Measurements from ENCODE around the gene GRK2. TPM values are rescaled to one million over a fixed set of nuclear protein-coding genes. Genes with fewer than 3 reads are reported as not detected.

The GRK2 gene
- total and polyA plus RNA-seq, 2 donors (not counting 1 experiment from before 2014, with no cell fraction given) = 20.1 to 28.9 TPM

DNA sequence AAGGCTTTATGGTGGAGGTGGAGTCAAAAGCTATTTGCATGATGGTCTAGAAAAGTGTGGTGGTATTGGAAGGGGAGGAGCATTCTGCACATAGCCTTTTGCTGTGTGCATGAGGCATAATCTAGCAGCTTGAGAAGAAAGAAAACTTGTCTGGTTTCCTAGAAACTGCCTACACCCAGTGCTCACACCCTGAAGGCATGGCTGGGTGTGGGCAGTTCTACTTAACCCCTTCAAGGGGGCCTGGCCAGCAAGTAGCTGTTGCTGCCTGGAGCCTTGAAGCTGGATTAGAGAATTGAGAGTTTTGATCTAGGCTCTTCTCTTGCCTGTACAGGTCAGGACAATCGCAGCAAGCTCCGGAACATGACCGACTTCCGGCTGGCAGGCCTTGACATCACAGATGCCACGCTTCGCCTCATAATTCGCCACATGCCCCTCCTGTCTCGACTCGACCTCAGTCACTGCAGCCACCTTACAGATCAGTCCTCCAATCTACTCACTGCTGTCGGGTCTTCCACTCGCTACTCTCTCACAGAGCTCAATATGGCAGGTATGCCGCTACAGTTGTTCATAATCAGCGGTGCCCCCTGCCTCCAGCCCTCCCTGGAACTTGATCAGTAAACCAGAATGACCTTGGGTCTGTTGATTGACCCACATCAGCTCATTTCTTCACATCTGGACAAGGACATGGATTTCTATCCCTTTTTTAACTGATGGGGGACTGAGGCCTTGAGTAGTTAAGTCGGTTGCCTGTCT lies 12.2 kb upstream of the GRK2 start:
- no peaks in the 10 kb centered on the region for H3K4me1 ChIP-seq (ENCODE audit: control insufficient read depth, extremely low read depth, insufficient read depth, low read length)
- H3K36me3 ChIP-seq (ENCODE audit: control insufficient read depth, insufficient read depth, low read length) = peaks cover 46% of the 10 kb centered on the region
- H3K27ac ChIP-seq (ENCODE audit: insufficient read depth, low read length) = no peak overlapping the region
- no peaks in the 10 kb centered on the region for H4K20me1 ChIP-seq (ENCODE audit: control insufficient read depth, extremely low read depth, insufficient read depth, low read length)
- no peaks in the 10 kb centered on the region for H3K79me2 ChIP-seq (ENCODE audit: control insufficient read depth, insufficient read depth, low read length)
- no peaks in the 10 kb centered on the region for H3K27me3 ChIP-seq (ENCODE audit: control insufficient read depth, insufficient read depth, low read length)
- H3K4me2 ChIP-seq (ENCODE audit: extremely low read depth, insufficient read depth, low read length) = no peak overlapping the region
- H3K9ac ChIP-seq (ENCODE audit: insufficient read depth, low read length) = no peak overlapping the region
- H3K4me3 ChIP-seq (replicated peaks in 1 of 4; ENCODE audit: control extremely low read depth in 1 of 4, insufficient read depth in 1 of 4, low read depth in 3 of 4, low read length in 4 of 4) = no peak overlapping the region
- H3K9me3 ChIP-seq (ENCODE audit: control insufficient read depth, insufficient read depth, low read depth, low read length) = no peaks in the 10 kb centered on the region
- no peak for TF ChIP-seq EZH2 (IDR thresholded peaks at IDR 0.05; ENCODE audit: low read length, missing control alignments)
- TF ChIP-seq, protein P1, sequence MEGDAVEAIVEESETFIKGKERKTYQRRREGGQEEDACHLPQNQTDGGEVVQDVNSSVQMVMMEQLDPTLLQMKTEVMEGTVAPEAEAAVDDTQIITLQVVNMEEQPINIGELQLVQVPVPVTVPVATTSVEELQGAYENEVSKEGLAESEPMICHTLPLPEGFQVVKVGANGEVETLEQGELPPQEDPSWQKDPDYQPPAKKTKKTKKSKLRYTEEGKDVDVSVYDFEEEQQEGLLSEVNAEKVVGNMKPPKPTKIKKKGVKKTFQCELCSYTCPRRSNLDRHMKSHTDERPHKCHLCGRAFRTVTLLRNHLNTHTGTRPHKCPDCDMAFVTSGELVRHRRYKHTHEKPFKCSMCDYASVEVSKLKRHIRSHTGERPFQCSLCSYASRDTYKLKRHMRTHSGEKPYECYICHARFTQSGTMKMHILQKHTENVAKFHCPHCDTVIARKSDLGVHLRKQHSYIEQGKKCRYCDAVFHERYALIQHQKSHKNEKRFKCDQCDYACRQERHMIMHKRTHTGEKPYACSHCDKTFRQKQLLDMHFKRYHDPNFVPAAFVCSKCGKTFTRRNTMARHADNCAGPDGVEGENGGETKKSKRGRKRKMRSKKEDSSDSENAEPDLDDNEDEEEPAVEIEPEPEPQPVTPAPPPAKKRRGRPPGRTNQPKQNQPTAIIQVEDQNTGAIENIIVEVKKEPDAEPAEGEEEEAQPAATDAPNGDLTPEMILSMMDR (conservative IDR thresholded peaks at IDR 0.05 in 1 of 2, IDR thresholded peaks at IDR 0.05 in 1 of 2; ENCODE audit: low read depth in 1 of 2, low read length in 2 of 2) = no peak
- DNase-seq (ENCODE audit: low read depth in 2 of 2) = no peak
- no peak overlapping the region for H2AFZ ChIP-seq (ENCODE audit: low read length)

DNA sequence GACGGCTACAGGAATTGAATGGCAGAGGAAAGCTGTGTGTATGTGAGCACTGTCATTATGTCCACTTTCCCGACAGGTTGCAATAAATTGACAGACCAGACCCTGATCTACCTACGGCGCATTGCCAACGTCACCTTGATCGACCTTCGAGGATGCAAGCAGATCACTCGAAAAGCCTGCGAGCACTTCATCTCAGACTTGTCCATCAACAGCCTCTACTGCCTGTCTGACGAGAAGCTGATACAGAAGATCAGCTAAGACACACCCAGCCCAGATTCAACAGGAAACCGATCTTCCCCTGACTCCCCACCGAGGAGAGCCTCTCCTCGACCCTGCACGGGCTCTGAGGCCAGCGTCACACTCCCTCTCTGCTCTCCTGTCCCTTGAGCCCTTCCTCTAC lies 11.5 kb upstream of the GRK2 start:
- Histone ChIP-seq H3K4me1 (ENCODE audit: control insufficient read depth, extremely low read depth, insufficient read depth, low read length) (no peaks in the 10 kb centered on the region), H3K36me3 (ENCODE audit: control insufficient read depth, insufficient read depth, low read length) (peaks cover 44% of the 10 kb centered on the region), H3K4me2 (ENCODE audit: extremely low read depth, insufficient read depth, low read length) (no peak overlapping the region), H3K9me3 (ENCODE audit: control insufficient read depth, insufficient read depth, low read depth, low read length) (no peaks in the 10 kb centered on the region), H4K20me1 (ENCODE audit: control insufficient read depth, extremely low read depth, insufficient read depth, low read length) (no peaks in the 10 kb centered on the region), H3K9ac (ENCODE audit: insufficient read depth, low read length) (no peak overlapping the region), H3K4me3 (replicated peaks in 1 of 4; ENCODE audit: control extremely low read depth in 1 of 4, insufficient read depth in 1 of 4, low read depth in 3 of 4, low read length in 4 of 4) (no peak overlapping the region), H3K79me2 (ENCODE audit: control insufficient read depth, insufficient read depth, low read length) (no peaks in the 10 kb centered on the region), H3K27me3 (ENCODE audit: control insufficient read depth, insufficient read depth, low read length) (no peaks in the 10 kb centered on the region), H2AFZ (ENCODE audit: low read length) (no peak overlapping the region), H3K27ac (ENCODE audit: insufficient read depth, low read length) (no peak overlapping the region)
- DNase-seq (ENCODE audit: low read depth in 2 of 2) = no peak
- TF ChIP-seq EZH2 (IDR thresholded peaks at IDR 0.05; ENCODE audit: low read length, missing control alignments) = no peak
- TF ChIP-seq, protein P1 (conservative IDR thresholded peaks at IDR 0.05 in 1 of 2, IDR thresholded peaks at IDR 0.05 in 1 of 2; ENCODE audit: low read depth in 1 of 2, low read length in 2 of 2) = no peak

DNA sequence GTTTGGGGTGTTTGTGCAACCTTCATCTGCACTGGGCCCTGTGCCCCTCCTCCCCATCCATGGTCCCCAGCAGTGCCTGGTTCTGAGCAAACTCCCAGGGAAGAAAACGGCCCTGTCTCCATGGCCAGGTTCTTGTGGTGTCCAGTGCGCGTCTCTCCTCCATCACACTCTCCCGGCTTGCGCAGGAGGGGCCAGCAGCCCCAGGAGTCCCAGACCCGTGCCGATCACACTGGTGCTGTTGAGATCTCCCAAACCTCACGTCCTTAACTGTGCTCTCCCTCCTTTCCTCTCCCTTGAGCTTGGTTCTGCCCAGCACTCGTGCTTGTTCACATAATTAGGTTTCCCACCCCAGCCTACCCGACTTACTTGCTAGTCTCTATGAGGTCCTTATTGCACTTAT lies 10.9 kb upstream of the GRK2 start:
- H3K27ac ChIP-seq (ENCODE audit: insufficient read depth, low read length) = no peak overlapping the region
- peaks cover 39% of the 10 kb centered on the region for H3K36me3 ChIP-seq (ENCODE audit: control insufficient read depth, insufficient read depth, low read length)
- H2AFZ ChIP-seq (ENCODE audit: low read length) = no peak overlapping the region
- DNase-seq (ENCODE audit: low read depth in 2 of 2) = no peak
- H3K9ac ChIP-seq (ENCODE audit: insufficient read depth, low read length) = no peak overlapping the region
- no peaks in the 10 kb centered on the region for H3K4me1 ChIP-seq (ENCODE audit: control insufficient read depth, extremely low read depth, insufficient read depth, low read length)
- H4K20me1 ChIP-seq (ENCODE audit: control insufficient read depth, extremely low read depth, insufficient read depth, low read length) = no peaks in the 10 kb centered on the region
- H3K4me3 ChIP-seq (replicated peaks in 1 of 4; ENCODE audit: control extremely low read depth in 1 of 4, insufficient read depth in 1 of 4, low read depth in 3 of 4, low read length in 4 of 4) = no peak overlapping the region
- no peak for TF ChIP-seq EZH2 (IDR thresholded peaks at IDR 0.05; ENCODE audit: low read length, missing control alignments)
- TF ChIP-seq, protein P1 (conservative IDR thresholded peaks at IDR 0.05 in 1 of 2, IDR thresholded peaks at IDR 0.05 in 1 of 2; ENCODE audit: low read depth in 1 of 2, low read length in 2 of 2) = no peak
- H3K4me2 ChIP-seq (ENCODE audit: extremely low read depth, insufficient read depth, low read length) = no peak overlapping the region
- H3K27me3 ChIP-seq (ENCODE audit: control insufficient read depth, insufficient read depth, low read length) = no peaks in the 10 kb centered on the region
- no peaks in the 10 kb centered on the region for H3K9me3 ChIP-seq (ENCODE audit: control insufficient read depth, insufficient read depth, low read depth, low read length)
- H3K79me2 ChIP-seq (ENCODE audit: control insufficient read depth, insufficient read depth, low read length) = no peaks in the 10 kb centered on the region
